GM18873 (cell line): ENCODE data around the gene LEPROT.
A peak's percentile ranks its signal among the peaks of the same experiment; 100 is the strongest.
"Not testable (repeated sequence)": the region's sequence is repeated elsewhere in the genome, so short reads cannot be mapped to it uniquely, and the experiment has no call there.

ENCODE experiments used
- ATAC-seq: cut with Tn5 transposase; IDR thresholded peaks from one replicate; pipeline ENCODE4 v1.9.1; 2021; ENCODE audit warnings: mild to moderate bottlenecking, moderate library complexity, moderate number of reproducible peaks; ENCODE audit not compliant: unreplicated experiment, low FRiP score

Gene LEPROT

GRCh38 chr1:65420590-65421350 is at the start of gene LEPROT, which contains the start of gene LEPR:
TSS of gene LEPROT (plus strand) at chr1:65420668. CDS start at chr1:65420725, 57 bp downstream.
TSS of gene LEPR (plus strand) at chr1:65420668. CDS start at chr1:65565566, 144,898 bp downstream.
- no peak for ATAC-seq

- ATAC-seq: no peak
Observed at GRCh38 chr1:65371544-65371943, 48.9 kb upstream of the LEPROT start.

- ATAC-seq: no peak
Observed at GRCh38 chr1:65372557-65372956, 47.9 kb upstream of the LEPROT start.

- ATAC-seq: no peak
Observed at GRCh38 chr1:65377496-65378246, 42.8 kb upstream of the LEPROT start.

GRCh38 chr1:65378247-65378946 is 42.1 kb upstream of the LEPROT start:
- no peak for ATAC-seq

GRCh38 chr1:65384426-65384825 is 36.0 kb upstream of the LEPROT start:
- ATAC-seq: not testable (repeated sequence)

- ATAC-seq: no peak
Observed at GRCh38 chr1:65386439-65386838, 34.0 kb upstream of the LEPROT start.

GRCh38 chr1:65387821-65388220 is 32.6 kb upstream of the LEPROT start:
- no peak for ATAC-seq

- no peak for ATAC-seq
Observed at GRCh38 chr1:65388908-65389695, 31.4 kb upstream of the LEPROT start.

- ATAC-seq: no peak
Observed at GRCh38 chr1:65392497-65392896, 28.0 kb upstream of the LEPROT start.

GRCh38 chr1:65393347-65393746 is 27.1 kb upstream of the LEPROT start:
- ATAC-seq: peak; percentile 99

GRCh38 chr1:65393928-65394327 is 26.5 kb upstream of the LEPROT start:
- no peak for ATAC-seq

GRCh38 chr1:65395887-65396612 is 24.4 kb upstream of the LEPROT start:
- ATAC-seq: no peak

GRCh38 chr1:65398083-65398482 is 22.4 kb upstream of the LEPROT start:
- ATAC-seq: no peak

GRCh38 chr1:65399003-65399402 is 21.5 kb upstream of the LEPROT start:
- no peak for ATAC-seq

GRCh38 chr1:65401612-65402011 is 18.9 kb upstream of the LEPROT start:
- ATAC-seq: no peak

GRCh38 chr1:65404941-65405340 is 15.5 kb upstream of the LEPROT start:
- ATAC-seq: no peak

GRCh38 chr1:65407877-65408276 is 12.6 kb upstream of the LEPROT start:
- ATAC-seq: no peak

- ATAC-seq: no peak
Observed at GRCh38 chr1:65409314-65409713, 11.2 kb upstream of the LEPROT start.
